HG03342 (cell line): ENCODE results near the gene SCUBE1.

Experiments used
- ATAC-seq: cut with Tn5 transposase; IDR thresholded peaks from one replicate; pipeline ENCODE4 v1.9.1; 2021; ENCODE audit warnings: mild to moderate bottlenecking, moderate library complexity; ENCODE audit not compliant: unreplicated experiment

Gene SCUBE1

DNA sequence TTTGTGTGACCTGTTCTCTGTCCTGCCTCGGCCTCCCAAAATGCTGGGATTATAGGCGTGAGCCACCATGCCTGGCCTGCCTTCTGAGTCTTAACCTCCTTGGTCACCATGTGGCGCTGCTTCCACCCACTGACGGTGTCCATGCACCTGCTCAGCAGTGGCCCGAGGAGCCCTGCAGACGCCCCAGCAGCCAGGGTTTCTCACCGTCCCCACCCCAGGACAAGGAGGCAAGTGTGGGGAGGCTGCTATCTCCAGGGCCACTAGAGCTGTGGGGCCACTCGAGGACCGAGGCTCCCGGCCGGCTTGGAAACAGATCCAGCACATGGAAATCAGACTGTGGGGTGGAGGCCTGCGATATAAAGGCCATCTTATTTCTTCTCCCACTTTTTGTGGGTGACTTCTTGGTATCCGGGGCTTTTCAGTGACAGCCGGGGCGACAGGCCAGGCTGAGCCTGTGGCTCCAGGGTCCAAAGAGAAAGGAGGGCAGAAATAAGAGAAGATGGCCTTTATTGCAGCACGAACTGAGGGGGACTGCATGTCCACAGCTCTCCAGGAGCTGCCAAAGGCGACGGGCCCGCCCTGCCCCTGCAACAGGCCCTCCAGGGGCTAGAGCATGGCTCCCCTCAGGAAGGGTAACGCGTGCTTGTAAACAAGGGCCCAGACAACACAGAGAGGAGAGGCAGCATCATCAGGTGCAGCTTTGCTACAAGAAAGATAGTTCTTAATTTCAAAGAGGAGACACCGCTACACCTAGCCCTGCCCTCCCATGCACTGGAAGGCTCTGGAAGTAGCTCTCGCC is 176.8 kb downstream of the SCUBE1 start:
- no peak for ATAC-seq

DNA sequence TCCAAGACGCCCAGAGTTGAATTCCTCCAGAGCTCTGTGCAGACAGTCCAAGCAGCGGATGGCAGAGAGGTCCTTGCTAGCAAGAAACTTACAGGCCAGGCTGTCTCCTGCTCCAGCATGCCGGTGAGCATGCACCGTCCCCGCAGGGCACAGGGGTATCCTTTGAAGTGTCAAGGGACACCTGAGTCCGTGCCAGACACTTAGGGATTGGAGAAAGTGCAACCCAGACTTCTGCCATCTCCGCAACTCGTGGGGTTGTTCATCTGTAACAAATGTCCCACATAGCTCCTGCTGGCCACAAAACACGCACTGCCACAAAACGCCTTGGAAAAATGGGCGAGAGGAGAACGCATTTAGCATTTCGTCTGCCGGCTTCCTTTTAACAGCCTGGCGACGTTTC is 178.5 kb downstream of the SCUBE1 start:
- ATAC-seq: no peak

DNA sequence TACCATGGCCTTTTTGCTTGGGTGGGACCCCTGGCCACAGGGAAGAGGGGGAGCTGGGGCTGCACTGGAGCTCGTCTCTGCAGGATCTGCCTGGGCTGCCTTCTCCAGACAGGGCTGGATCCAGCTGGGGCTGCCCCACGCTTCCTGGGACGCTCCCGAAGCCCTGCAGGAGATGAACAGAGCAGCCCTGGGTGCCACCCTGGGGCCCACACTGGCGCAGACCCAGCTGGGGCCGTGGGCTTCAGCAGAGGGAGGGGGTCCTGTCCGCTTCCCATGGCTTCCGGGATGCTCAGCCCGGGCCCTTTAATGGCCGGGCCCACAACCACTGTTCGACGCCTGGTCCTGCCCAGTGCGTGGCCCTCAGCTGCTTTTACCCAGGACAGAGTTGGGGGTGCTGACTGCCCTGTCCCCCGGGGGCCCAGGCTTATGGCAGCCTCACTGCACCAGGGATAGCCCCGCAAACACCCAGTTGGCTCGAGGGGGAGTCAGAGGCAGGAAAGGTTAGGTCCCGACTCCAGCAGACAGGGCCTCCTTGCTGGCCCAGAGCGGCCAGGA is 179.9 kb downstream of the SCUBE1 start:
- ATAC-seq: no peak

DNA sequence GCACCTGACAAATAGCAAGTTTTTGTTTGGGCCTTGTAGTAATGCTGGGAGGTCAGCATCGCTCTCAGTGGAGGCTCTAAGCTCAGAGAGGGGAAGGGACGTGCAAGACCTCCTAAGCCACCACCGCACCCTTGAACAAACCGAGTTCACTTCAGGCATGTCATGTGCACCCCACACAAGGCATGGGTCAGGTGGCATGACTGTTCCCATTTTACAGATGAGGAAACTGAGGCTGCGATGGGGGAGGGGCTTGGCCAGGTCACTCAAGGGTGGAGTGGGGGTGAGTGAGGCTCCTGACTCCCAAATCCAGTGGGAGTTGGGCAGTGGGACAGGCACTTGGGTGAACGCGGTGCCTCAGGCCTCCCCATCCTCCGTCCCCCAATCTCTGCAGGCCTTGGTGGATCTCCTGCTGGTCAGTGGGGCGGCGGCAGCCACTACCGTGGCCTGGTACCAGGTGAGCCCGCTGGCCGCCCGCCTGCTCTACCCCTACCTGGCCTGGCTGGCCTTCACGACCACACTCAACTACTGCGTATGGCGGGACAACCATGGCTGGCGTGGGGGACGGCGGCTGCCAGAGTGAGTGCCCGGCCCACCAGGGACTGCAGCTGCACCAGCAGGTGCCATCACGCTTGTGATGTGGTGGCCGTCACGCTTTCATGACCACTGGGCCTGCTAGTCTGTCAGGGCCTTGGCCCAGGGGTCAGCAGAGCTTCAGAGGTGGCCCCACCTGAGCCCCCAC is 180.6 kb downstream of the SCUBE1 start:
- ATAC-seq: no peak

DNA sequence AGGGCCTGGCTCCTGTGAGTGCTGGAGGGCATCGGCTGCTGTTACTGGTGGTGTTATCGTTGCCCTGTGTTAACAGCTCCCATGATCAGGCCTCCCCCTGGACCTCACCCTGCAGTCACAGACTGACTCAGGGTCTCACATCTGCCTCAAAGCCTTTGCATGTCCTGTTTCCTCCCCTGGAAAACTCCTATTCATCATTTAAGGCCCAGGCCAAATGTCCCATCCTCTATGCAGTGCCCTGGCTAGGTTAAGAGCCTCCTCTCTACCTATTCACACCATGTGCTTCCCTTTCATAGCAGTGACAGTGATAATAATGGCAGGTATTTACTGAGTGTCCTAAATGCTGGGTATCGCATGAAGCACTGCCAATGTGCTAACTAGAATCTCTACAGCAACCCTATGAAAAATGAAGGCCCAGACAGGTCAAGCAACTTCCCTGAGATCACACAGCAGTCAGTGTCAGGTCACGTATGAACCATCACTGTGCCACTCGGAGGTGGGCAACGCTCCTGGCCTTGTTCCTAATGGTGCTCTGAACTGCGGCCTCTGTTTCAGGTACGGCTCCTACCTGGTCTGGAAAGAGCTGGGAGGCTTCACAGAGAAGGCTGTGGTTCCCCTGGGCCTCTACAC is 182.6 kb downstream of the SCUBE1 start:
- ATAC-seq: no peak

DNA sequence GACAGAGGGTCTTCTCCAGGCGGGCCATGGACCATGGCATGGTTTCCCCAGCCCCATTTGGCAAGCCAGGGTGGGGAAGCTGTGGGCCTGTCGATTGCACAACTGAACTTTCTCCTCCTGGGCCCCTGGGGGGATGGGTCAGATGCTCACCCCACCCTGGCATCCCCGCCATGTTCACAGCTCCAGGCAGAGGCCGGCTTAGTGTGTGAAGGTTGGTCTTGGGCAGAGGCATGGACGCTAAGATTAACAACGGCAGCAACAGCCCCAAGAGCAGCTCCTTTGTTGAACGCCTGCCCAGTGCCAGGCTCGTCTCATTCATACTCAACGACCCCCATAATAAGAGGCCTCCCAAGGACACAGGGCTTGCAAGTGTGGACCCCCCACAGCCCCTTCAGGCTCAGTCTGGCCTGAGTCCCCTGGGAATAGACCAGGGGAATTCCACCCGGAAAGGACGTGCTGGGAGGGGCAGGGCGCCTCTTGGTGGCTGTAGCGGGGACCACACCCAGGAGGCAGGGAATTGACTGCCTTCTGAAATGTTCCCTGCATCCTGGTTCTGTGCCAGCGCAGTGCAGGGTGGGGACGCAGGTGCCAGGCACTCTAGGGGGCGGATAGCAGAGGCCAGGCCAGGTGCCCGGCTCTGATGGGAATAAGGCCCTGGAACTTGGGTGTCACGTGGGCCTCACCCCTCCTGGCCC is 183.5 kb downstream of the SCUBE1 start:
- no peak for ATAC-seq

DNA sequence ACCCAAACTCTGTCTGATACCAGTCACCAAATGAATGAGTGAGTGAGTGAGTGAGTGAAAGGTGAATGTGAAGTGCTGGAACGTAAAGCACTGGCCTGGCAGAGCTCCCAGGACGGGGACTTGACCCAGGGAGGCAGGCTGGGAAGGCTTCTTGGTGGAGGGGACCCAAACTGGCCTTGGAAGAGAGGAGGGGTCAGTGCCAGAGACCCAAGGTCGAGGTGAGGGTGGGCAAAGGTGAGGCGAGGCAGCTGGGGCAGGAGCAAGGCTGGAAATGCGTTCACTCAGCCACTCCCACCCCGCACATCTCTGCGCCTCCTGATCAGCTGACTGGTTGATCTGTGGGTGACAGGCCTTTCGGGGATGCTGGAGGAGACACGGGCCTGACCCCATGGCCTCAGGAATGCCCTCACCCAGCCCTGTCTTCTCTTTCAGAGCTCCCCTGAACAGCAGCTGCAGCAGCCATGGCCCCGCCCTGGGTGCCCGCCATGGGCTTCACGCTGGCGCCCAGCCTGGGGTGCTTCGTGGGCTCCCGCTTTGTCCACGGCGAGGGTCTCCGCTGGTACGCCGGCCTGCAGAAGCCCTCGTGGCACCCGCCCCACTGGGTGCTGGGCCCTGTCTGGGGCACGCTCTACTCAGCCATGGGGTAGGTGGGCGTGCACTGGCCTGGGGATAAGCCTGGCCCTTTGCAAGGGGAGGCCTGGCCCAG is 184.2 kb downstream of the SCUBE1 start:
- ATAC-seq: no peak

DNA sequence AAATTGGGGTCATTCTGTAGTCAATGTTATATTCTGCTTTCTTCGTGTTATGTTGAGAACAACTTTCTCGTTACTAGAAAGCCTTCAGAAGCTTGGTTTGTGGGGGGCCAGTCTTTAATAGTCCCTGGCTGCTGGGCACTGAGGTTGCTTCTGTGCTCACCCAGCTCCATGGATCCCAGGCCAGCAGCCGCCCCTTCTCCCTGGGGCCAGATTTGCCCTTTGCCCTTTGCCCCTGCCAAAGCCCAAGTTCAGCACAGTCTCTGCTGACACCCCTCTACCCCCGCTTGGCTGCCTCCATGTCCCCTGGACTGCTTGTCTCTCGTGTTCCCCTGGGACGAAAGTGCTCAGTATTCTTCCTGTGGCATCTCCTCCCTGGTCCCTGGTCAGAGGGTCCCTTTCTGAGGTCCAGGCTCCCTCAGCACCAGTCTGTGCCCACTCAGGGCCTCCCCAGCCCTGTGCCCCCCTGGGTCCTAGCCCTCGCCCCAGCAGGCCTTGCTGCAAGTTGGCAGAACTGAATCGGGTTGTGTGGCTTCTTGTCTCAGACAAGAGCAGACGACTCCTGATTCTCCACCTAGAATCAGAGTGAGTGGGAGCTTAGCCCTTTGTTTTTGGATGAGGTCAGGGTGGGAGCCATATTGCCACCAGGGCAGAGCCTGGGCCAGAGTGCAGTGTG is 185.2 kb downstream of the SCUBE1 start:
- ATAC-seq: no peak

DNA sequence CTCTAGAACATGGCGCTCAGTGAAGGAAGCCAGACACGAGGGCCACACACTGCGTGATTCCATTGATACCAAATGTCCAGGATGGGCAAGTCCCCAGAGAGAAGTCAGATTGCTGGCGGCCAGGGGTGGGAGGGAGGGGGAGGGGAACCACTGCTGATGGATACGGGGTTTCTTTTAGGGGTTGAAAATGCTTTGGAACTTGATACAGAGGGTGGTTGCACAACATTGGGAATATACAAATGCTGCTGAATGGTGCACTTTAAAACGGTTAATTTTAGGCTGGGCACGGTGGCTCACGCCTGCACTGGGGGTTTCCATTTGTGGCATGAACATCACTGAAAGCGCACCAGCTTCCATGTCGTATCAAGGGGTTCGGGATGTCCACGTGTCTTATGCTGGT is 186.8 kb downstream of the SCUBE1 start:
- ATAC-seq: no peak

DNA sequence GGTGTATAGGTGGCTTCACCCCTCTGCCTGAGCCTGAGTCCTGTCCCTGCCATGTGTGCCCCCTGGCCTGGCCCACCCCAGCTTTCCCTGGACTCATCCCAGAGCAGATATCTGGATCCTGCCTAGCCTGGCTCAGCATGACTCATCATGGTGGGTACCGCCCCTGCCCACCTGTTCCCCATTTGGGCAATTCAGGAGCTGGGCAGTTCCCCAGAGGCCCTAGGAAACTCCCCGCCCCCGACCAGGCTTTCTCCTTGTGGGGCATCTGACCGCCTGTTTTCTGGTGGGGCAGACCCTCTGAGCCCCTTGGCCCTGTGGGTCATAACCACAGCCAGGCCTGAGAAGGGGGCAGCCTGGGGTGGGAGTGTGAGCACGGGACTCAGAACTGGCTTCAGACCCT is 187.4 kb downstream of the SCUBE1 start:
- no peak for ATAC-seq

DNA sequence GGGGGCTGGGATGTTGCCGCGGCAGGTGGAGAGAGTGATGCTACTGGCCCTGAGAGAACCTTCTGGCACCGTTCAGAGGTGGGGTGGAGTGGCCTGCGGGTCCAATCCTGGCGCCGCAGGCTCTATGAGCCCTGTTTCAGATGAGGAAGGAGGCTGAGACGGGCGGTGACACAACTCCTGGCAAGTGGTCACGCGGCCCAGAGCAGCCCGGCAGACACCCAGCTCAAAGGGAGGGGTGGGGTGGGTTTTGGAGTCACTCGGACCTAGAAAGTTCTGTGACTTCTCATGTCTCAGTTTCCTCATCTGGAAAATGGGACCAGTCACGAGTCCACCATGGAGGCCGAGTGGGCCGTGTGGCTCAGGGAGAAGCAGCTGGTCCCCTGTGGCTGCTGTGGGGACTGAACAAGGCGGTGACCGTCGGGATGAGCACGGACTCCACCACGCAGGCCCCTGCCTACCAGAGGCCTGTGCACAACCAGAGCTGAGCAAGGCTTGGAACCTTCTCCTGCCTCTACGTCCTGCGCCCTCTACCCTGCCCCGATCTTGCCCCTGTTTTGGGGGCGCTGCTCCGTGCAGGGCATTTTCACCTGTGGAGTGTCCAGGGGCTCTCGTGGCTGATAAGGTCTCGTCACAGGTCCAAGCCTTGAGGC is 188.2 kb downstream of the SCUBE1 start:
- ATAC-seq: no peak

DNA sequence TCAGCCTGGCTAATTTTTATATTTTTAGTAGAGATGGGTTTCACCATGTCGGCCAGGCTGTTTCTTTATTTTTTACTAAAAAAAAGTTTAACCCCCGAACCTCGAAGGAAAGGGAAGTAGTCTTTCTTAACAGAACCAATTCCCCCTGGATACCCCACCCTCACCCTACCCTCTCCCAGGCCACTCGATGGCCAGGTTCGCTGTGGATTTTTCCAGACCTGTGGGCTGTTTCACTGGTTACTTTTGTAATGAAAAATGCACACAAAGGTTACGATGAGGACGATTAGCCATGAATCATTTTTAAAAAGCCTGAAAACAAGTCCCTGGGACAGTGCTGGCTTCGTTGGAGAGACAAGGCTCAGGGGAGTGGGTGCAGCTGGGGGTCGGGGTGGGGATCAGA is 189.3 kb downstream of the SCUBE1 start:
- no peak for ATAC-seq

DNA sequence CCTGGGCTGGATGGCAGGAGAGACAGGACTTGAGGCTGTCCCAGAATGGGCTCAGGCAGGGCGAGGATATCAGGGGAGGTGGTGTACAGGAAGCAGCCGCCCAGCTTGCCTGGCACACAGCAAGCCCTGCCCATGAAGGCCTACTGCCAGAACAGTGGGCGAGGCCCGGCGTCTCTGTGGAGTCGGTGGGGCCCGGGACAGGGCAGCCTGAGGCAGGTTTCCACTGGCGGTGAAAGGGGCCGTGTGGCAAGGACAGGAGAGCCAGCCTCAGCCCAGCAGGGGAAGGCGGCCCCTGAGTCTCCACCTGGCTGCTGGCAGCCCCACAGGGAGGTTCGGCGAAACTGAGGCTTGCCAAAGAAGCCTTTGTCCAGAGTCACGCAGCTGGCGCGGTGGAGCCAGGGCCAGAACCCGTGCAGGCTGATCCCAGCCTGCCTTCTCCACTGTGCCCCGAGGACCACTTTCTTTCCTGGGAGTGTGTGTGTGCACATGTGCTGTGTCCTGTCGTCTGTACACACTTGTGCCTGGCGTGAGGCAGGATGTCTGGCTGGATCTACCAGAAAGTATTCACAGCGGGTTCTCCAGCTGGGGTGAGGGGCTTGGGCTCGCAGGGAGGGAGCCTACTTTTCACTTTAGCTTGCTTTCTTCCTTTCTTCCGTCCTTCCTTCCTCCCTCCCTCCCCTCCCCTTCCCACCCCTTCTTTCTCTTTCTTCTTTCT is 190.7 kb downstream of the SCUBE1 start:
- no peak for ATAC-seq

DNA sequence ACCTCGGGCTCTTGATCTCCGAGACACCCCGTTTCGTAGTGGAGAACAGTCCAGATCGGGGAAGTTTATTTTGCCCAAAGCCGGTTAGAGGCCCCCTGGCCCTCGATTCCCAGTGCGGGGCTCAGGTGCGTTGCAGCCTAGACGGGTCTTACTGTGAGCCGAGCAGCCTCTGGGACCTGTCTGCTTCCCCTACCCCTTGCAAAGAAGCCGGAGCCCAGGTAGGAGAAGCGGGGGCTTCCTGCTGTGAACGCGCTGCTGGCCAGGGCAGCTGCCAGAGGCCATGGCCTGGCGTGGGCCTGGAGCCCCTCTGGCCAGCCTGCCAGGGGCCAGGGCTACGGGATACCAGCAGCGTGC is 191.2 kb downstream of the SCUBE1 start:
- no peak for ATAC-seq

DNA sequence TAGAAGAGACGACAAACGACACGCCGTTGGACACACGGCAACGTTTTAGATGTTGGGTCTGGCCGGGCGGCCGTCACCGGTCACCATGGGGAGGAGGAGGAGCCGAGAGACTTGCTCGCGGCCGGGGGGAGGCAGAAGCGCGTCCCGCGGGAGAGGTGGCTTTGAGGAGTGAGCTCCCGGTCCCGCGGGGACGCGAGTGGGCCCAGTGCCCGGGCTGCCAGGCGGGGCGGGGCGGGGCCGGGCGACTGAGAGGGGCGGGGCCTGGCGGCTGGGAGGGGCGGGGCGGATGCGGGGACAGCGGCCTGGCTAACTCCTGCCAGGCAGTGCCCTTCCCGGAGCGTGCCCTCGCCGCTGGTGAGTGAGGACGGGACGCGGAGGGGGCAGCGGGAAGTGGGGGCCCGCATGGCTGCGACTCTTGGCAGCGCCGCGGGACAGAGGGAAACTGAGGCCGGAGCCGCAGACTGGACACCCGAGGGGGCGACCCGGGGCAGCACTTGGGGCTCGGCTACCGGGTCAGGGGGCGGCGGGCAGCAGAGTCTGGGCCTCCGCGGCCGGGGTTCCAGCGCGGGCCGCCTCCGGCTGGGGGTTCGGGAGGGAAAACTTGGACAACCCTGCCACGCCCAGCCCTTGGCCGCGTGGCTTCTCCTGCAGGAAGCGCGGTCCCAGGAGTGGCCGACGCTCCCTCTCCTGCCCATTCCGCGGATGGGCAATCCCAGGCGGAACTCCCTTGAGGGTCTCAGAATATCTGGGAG is 191.7 kb downstream of the SCUBE1 start, which contains the start of gene TSPO:
Gene TSPO (plus strand): TSS at position 309 of the 752 bp plus-strand sequence. CDS start 7,680 bp downstream, outside the sequence.
- ATAC-seq: no peak

DNA sequence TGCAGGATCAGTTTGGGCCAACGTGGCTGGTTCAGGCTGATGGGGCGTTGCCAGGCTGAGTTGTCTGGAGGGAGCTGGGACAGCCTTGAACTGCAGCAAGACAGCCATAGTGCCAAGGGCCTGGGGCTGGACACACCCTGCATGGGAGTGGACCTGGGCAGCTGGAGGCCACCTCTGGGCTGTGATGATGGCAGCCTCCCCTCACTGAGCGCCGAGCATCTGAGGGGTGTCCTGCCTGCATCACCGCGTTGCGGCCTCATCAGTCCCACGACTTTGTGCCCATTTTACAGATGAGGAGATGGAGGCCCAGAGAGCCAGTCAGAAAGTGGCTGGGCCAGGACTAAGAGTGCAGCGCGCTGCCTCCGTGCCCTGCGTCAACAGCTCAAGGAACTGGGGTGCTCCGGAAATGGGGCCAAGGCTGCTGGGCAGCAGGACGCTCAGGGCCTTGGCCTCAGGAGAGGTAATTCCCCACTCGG is 192.4 kb downstream of the SCUBE1 start:
- ATAC-seq: no peak

DNA sequence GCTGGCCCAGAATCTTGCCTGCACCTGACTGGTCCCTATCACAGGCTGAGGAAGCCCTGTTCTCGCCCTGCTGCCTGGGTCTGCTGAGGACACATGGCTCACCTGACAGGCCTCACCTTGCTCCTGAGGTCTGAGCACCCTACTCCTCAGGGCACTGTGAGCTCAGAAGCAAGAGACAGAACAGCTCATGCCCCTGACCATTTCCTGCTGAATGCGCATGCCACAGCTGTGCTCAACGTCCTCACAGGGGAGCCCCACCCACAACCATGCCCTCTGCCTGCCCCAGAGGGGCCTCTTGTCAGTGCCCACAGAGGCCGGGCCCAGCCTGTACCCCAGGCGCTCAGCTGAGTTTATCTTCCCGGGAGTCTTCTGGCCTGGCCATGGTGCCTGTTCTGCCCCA is 194.6 kb downstream of the SCUBE1 start:
- no peak for ATAC-seq

DNA sequence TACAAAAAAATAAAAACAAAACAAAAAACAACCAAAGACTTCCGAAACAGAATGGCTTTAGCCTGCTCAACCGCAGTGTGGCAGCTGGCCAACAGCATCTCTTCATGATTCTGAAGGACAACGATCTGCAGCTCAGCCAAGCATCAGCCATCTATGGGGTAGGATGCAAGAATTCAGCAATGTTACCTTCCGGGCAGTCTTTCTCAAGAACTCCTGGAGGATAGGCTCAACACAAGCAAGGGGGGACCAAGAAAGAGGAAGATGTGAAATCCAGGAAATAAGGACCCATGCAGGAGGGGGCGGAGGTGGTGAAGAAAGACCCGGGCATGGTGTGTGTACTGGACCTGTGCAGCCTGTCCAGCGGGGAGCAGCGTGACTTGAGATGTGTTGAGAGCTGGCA is 195.4 kb downstream of the SCUBE1 start:
- ATAC-seq: no peak
